ENCODE results near the gene PMPCA. TPM values are rescaled to one million over a fixed set of nuclear protein-coding genes. Genes with fewer than 3 reads are reported as not detected.

PMPCA gene
- total and polyA plus RNA-seq, 3 experiments from 2014 or later = 39.2 to 101 (median 96.4) TPM

GRCh38 chr9:136470356-136470755 lies 59.9 kb downstream of the PMPCA start:
- no peak for DNase-seq
- H3K36me3 ChIP-seq (ENCODE audit: insufficient read depth, low read length) = peaks cover 92% of the 10 kb centered on the region
- Mint-ChIP-seq H3K27ac (peak overlapping the region in 2 of 8 donors; percentile 72 to 79), H3K4me1 (peaks cover 0 to 10% (median 2%) of the 10 kb centered on the region in 3 donors), H3K27me3 (no peaks in the 10 kb centered on the region), H3K36me3 (peaks cover 0 to 94% (median 5%) of the 10 kb centered on the region in 3 donors), H3K9me3 (no peaks in the 10 kb centered on the region), H3K4me3 (no peak overlapping the region)
- POLR2A ChIA-PET = no interaction called here
- H3K27ac ChIP-seq (ENCODE audit: low read depth, low read length) = no peak overlapping the region
- no peaks in the 10 kb centered on the region for H3K4me1 ChIP-seq (ENCODE audit: insufficient read depth, low read length)
- no peaks in the 10 kb centered on the region for H3K27me3 ChIP-seq (ENCODE audit: insufficient read depth, low read length, poor library complexity, severe bottlenecking)
- no peak overlapping the region for H3K4me3 ChIP-seq (ENCODE audit: low read length)
- H3K9me3 ChIP-seq (ENCODE audit: low read length) = no peaks in the 10 kb centered on the region
- CTCF ChIA-PET = interaction anchor here (0.7 to 1.5 kb wide), 2 partner anchors 13 to 30 kb away, joined by 3 to 4 read pairs; no protein-coding TSS in a partner anchor

DNA sequence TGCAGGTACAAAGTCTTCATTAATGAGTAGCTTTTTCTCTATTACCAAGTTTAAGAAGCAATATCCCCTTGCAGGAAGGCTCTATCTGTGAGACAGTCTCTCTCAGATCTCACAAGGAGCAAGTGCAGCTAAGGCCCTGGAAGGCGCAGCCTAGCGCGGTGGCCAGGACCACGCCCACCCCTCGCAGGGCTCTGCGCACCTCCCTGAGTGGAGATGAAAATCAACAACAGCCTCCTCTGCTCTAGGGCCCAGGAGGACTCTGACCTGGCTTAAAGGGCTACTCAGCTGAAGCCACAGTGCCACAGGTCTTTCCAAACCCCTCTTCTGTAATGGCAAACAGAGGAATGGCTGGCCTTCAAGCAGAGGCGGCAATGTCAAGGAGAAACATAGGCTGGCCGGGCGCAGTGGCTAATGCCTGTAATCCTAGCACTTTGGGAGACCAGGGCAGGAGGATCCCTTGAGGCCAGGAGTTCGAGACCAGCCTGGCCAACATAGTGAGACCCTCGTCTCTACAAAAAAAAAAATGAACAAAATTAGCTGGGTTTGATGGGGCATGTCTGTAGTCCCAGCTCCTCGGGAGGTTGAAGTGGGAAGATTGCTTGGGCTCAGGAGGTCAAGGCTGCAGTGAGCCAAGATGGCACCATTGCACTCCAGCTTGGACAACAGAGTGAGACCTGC lies 60.5 kb downstream of the PMPCA start:
- Histone ChIP-seq H3K9me3 (ENCODE audit: low read length) (no peaks in the 10 kb centered on the region), H3K4me3 (ENCODE audit: low read length) (no peak overlapping the region), H3K27ac (ENCODE audit: low read depth, low read length) (no peak overlapping the region), H3K4me1 (ENCODE audit: insufficient read depth, low read length) (no peaks in the 10 kb centered on the region), H3K27me3 (ENCODE audit: insufficient read depth, low read length, poor library complexity, severe bottlenecking) (no peaks in the 10 kb centered on the region), H3K36me3 (ENCODE audit: insufficient read depth, low read length) (peaks cover 92% of the 10 kb centered on the region)
- Mint-ChIP-seq H3K36me3 (peaks cover 3 to 94% (median 8%) of the 10 kb centered on the region in 3 donors), H3K27me3 (no peaks in the 10 kb centered on the region), H3K27ac (no peak overlapping the region), H3K4me1 (peaks cover 0 to 10% (median 2%) of the 10 kb centered on the region in 3 donors), H3K4me3 (no peak overlapping the region), H3K9me3 (no peaks in the 10 kb centered on the region)
- ChIA-PET CTCF (interaction anchor here (0.7 to 1.5 kb wide), 3 partner anchors 10 to 31 kb away, joined by 3 to 4 read pairs (median 3); no protein-coding TSS in a partner anchor), POLR2A (interaction anchor here (0.6 kb wide), 1 partner anchor 70 kb away, joined by 3 read pairs; no protein-coding TSS in a partner anchor)
- no peak for DNase-seq

DNA sequence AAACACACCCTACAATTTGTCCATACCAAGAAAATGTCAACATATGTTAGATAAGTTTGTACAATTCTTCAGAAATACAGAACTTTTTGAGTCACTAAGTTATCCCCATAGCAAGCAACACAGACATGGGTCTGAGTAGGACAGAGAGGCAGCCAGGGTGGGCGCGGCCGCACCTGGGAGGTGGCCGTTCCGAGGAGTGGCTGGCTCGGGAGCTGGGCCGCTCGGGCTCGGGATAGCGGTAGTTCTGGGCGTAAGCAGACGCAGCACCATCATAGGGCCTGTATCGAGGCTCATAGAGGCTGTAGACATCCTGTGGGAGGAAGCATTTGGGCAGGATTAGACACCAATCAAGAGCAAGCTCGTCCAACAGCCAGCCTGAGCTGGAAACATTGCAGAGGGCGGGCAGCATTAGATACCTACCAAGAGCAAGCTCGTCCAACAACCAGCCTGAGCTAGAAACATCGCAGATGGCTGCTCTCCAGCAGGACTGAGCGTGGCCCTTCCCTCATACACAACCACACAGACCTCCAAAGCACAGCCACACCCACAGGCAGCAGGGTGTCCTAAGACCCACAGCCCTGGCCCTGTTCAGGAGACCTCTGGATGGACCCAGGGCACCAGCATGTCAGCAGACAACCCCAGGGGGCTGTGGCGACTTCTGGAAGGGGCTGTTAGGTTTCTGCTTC lies 61.5 kb downstream of the PMPCA start:
- Mint-ChIP-seq H3K27me3 (no peaks in the 10 kb centered on the region), H3K4me1 (peaks cover 0 to 10% (median 2%) of the 10 kb centered on the region in 3 donors), H3K36me3 (peaks cover 3 to 94% (median 4%) of the 10 kb centered on the region in 3 donors), H3K27ac (peak overlapping the region in 1 of 8 donors; percentile 26), H3K4me3 (no peak overlapping the region), H3K9me3 (no peaks in the 10 kb centered on the region)
- CTCF ChIA-PET = interaction anchor here (1.3 kb wide), 1 partner anchor 11 kb away, joined by 3 read pairs; no protein-coding TSS in a partner anchor
- H3K4me1 ChIP-seq (ENCODE audit: insufficient read depth, low read length) = no peaks in the 10 kb centered on the region
- no peaks in the 10 kb centered on the region for H3K27me3 ChIP-seq (ENCODE audit: insufficient read depth, low read length, poor library complexity, severe bottlenecking)
- H3K9me3 ChIP-seq (ENCODE audit: low read length) = no peaks in the 10 kb centered on the region
- H3K27ac ChIP-seq (ENCODE audit: low read depth, low read length) = no peak overlapping the region
- H3K36me3 ChIP-seq (ENCODE audit: insufficient read depth, low read length) = peaks cover 91% of the 10 kb centered on the region
- DNase-seq = no peak
- H3K4me3 ChIP-seq (ENCODE audit: low read length) = no peak overlapping the region
- POLR2A ChIA-PET = interaction anchor here (0.6 kb wide), 1 partner anchor 71 kb away, joined by 3 read pairs; no protein-coding TSS in a partner anchor

DNA sequence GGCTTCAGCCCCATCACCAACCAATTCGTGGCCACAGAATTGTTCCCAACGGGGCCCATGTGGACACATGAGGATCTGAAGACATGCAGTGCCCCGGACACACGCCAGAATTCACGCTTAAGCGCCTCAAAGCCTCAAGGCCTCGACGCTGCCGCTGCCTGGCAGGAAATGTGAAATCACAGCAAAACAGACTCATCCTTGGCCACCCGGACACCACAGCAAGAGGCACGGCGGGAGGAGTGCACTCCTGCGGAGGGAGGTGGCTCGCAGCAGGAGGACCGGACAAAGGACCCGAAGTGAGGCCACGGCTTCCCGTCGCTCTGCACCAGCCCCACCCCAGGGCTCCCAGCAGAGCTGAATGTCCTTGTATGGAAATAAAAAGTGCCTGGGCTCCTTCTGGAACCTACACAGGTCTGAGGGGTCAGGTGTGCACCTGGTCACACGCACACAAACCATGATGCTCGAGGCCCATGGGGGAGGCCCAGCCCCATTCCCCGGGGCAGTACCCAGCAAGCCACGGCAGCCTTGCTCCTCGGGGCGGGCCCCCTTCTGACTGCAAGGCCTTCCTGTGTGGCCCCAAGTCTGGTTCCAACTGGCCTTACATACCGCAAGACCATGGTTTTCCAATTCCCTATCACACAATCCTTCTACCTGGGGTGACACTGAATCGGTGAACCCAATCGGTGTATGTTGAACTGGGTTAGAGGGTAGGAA lies 62.3 kb downstream of the PMPCA start:
- peak overlapping the region in 1 of 8 donors; percentile 18 for H3K27ac Mint-ChIP-seq
- ChIA-PET POLR2A (interaction anchor here (0.7 kb wide), 1 partner anchor 12 kb away, joined by 3 read pairs; no protein-coding TSS in a partner anchor), CTCF (no interaction called here)
- peaks cover 3 to 96% (median 3%) of the 10 kb centered on the region in 3 donors for H3K36me3 Mint-ChIP-seq
- Histone ChIP-seq H3K9me3 (ENCODE audit: low read length) (no peaks in the 10 kb centered on the region), H3K4me1 (ENCODE audit: insufficient read depth, low read length) (no peaks in the 10 kb centered on the region), H3K36me3 (ENCODE audit: insufficient read depth, low read length) (peaks cover 84% of the 10 kb centered on the region), H3K4me3 (ENCODE audit: low read length) (no peak overlapping the region), H3K27ac (ENCODE audit: low read depth, low read length) (no peak overlapping the region), H3K27me3 (ENCODE audit: insufficient read depth, low read length, poor library complexity, severe bottlenecking) (no peaks in the 10 kb centered on the region)
- peaks cover 3 to 14% (median 6%) of the 10 kb centered on the region in 3 donors for H3K4me1 Mint-ChIP-seq
- no peak for DNase-seq
- H3K4me3 Mint-ChIP-seq = no peak overlapping the region
- no peaks in the 10 kb centered on the region for H3K27me3 Mint-ChIP-seq
- no peaks in the 10 kb centered on the region for H3K9me3 Mint-ChIP-seq

- Histone ChIP-seq H3K27ac (ENCODE audit: low read depth, low read length) (no peak overlapping the region), H3K27me3 (ENCODE audit: insufficient read depth, low read length, poor library complexity, severe bottlenecking) (no peaks in the 10 kb centered on the region), H3K4me3 (ENCODE audit: low read length) (no peak overlapping the region), H3K9me3 (ENCODE audit: low read length) (no peaks in the 10 kb centered on the region), H3K36me3 (ENCODE audit: insufficient read depth, low read length) (peaks cover 80% of the 10 kb centered on the region), H3K4me1 (ENCODE audit: insufficient read depth, low read length) (no peaks in the 10 kb centered on the region)
- Mint-ChIP-seq H3K9me3 (no peaks in the 10 kb centered on the region), H3K27ac (peak overlapping the region in 1 of 8 donors; percentile 18), H3K36me3 (peaks cover 3 to 94% (median 3%) of the 10 kb centered on the region in 3 donors), H3K4me1 (peaks cover 5 to 17% (median 8%) of the 10 kb centered on the region in 3 donors), H3K4me3 (no peak overlapping the region), H3K27me3 (no peaks in the 10 kb centered on the region)
- no peak for DNase-seq
- POLR2A ChIA-PET = interaction anchor here (0.7 kb wide), 1 partner anchor 13 kb away, joined by 3 read pairs; no protein-coding TSS in a partner anchor
- CTCF ChIA-PET = no interaction called here
Observed at GRCh38 chr9:136473354-136473721, 62.9 kb downstream of the PMPCA start.

Other genes with a start within 250 kb of the PMPCA start
- gene LHX3, start 205.5 kb upstream of the PMPCA start, total RNA-seq = not detected
- gene LHX3, start 205.5 kb upstream of the PMPCA start, polyA plus RNA-seq = not detected
- 10 to 100 TPM; 14.6 to 15.3 TPM for gene QSOX2, start 164.8 kb upstream of the PMPCA start, total RNA-seq
- gene QSOX2, start 164.8 kb upstream of the PMPCA start, polyA plus RNA-seq = 0.66 TPM
- not detected for gene CCDC187, start 106.6 kb upstream of the PMPCA start, total RNA-seq
- not detected for gene CCDC187, start 106.6 kb upstream of the PMPCA start, polyA plus RNA-seq
- 1 to 10 TPM; 6.8 to 7.5 TPM for gene GPSM1, start 83.1 kb upstream of the PMPCA start, total RNA-seq
- gene GPSM1, start 83.1 kb upstream of the PMPCA start, polyA plus RNA-seq = 1.7 TPM
- 10 to 100 TPM; 40.6 to 43.0 TPM for gene DNLZ, start 46.9 kb upstream of the PMPCA start, total RNA-seq
- gene DNLZ, start 46.9 kb upstream of the PMPCA start, polyA plus RNA-seq = 65.6 TPM
- 1 to 10 TPM; 1.4 to 1.5 TPM for gene CARD9, start 37.0 kb upstream of the PMPCA start, total RNA-seq
- not detected for gene CARD9, start 37.0 kb upstream of the PMPCA start, polyA plus RNA-seq
- 10 to 100 TPM; 22.1 to 23.6 TPM for gene SNAPC4, start 10.5 kb upstream of the PMPCA start, total RNA-seq
- 2.6 TPM for gene SNAPC4, start 10.5 kb upstream of the PMPCA start, polyA plus RNA-seq
- 10 to 100 TPM; 52.2 to 55.5 TPM for gene ENTR1, start within 50 bp of the PMPCA start, total RNA-seq
- gene ENTR1, start within 50 bp of the PMPCA start, polyA plus RNA-seq = 13.1 TPM
- 10 to 100 TPM; 18.0 to 19.2 TPM for gene INPP5E, start 29.2 kb downstream of the PMPCA start, total RNA-seq
- 5.3 TPM for gene INPP5E, start 29.2 kb downstream of the PMPCA start, polyA plus RNA-seq
- gene SEC16A, start 72.4 kb downstream of the PMPCA start, total RNA-seq = 10 to 100 TPM; 75.5 to 78.0 TPM
- 42.9 TPM for gene SEC16A, start 72.4 kb downstream of the PMPCA start, polyA plus RNA-seq
- 10 to 100 TPM; 70.0 to 79.5 TPM for gene NOTCH1, start 135.4 kb downstream of the PMPCA start, total RNA-seq
- 5.1 TPM for gene NOTCH1, start 135.4 kb downstream of the PMPCA start, polyA plus RNA-seq

Data from CD8-positive, alpha-beta memory T cell (primary cell).